HepG2 (cell line): ENCODE data around the gene MIDN. TPM values are rescaled to one million over a fixed set of nuclear protein-coding genes. Genes with fewer than 3 reads are reported as not detected.

Experiments used
- CC2D1A ChIP-seq: sonication (generic); formaldehyde crosslinking; IDR thresholded peaks from 2 replicates; pipeline ENCODE4 v1.8.1; 2023; ENCODE audit warnings: mild to moderate bottlenecking, missing genetic modification reagents
- LCORL ChIP-seq, 2 experiments: fragments of 450-650 bp in 1 of 2; sonication (generic) in 1 of 2; formaldehyde crosslinking in 1 of 2; IDR thresholded peaks; 2 replicates each; pipeline versions ENCODE4 v1.5.0 to v1.6.1; 2017 to 2020; ENCODE audit warnings: antibody characterized with exemption in 1 of 2, missing genetic modification reagents in 1 of 2
- ONECUT2 ChIP-seq: sonication (generic); formaldehyde crosslinking; IDR thresholded peaks from 2 replicates; pipeline ENCODE4 v1.4.0; 2020; ENCODE audit warnings: missing genetic modification reagents
- PAX8 ChIP-seq: sonication (generic); formaldehyde crosslinking; IDR thresholded peaks from 2 replicates; pipeline ENCODE4 v1.8.0; 2022; ENCODE audit warnings: mild to moderate bottlenecking, missing genetic modification reagents, borderline replicate concordance
- PCBP1 ChIP-seq: fragments of 200-400 bp; formaldehyde crosslinking; IDR thresholded peaks from 2 replicates; pipeline ENCODE4 v1.6.1; 2017; ENCODE audit warnings: mild to moderate bottlenecking, low read depth, low read length, borderline replicate concordance
- RCOR2 ChIP-seq: IDR thresholded peaks from 2 replicates; pipeline ENCODE4 v1.6.1; 2016; ENCODE audit warnings: missing biosample characterization, missing genetic modification reagents
- SRF ChIP-seq: IDR thresholded peaks from 2 replicates; pipeline ENCODE4 v1.6.1; 2011; ENCODE audit warnings: mild to moderate bottlenecking, low read depth, low read length, moderate library complexity
- SUZ12 ChIP-seq: fragments of 150-350 bp; IDR thresholded peaks from 2 replicates; pipeline ENCODE4 v1.6.1; 2014; ENCODE audit warnings: low read depth, low read length
- TFDP2 ChIP-seq: sonication (generic); formaldehyde crosslinking; IDR thresholded peaks from 2 replicates; pipeline ENCODE4 v1.4.0; 2020; ENCODE audit warnings: missing genetic modification reagents
- ZNF280D ChIP-seq: sonication (generic); formaldehyde crosslinking; IDR thresholded peaks from 2 replicates; pipeline ENCODE4 v1.5.1; 2020; ENCODE audit warnings: mild to moderate bottlenecking, missing genetic modification reagents
- ZNF343 ChIP-seq: sonication (generic); formaldehyde crosslinking; IDR thresholded peaks from 2 replicates; pipeline ENCODE4 v1.4.0; 2020; ENCODE audit warnings: mild to moderate bottlenecking, missing genetic modification reagents
- ZNF761 ChIP-seq: sonication (generic); formaldehyde crosslinking; conservative IDR thresholded peaks from 2 replicates; pipeline ENCODE4 v1.4.0; 2020; ENCODE audit warnings: mild to moderate bottlenecking, missing genetic modification reagents
- polyA plus RNA-seq, 8 experiments: library from polyadenylated mRNA; depleted of rRNA in 3 of 8; stranded (reverse) in 7 of 8; unstranded in 1 of 8; fragments of >200 nt; fragmentation: Illumina TruSeq in 4 of 8; extraction: Trizol in 4 of 8; gene quantifications; 2 replicates each; pipeline versions ENCODE4 v1.2.1 to v1.2.3, GENCODE V29; 2011 to 2016; ENCODE audit warnings: low read depth in 4 of 8, missing spikeins in 1 of 8, mixed read lengths in 1 of 8; ENCODE audit not compliant: insufficient read depth in 1 of 8
- total RNA-seq, 5 experiments: library from RNA; depleted of rRNA; stranded (reverse); fragments of >200 nt; fragmentation: Illumina TruSeq; extraction: Trizol; gene quantifications; 2 replicates each; pipeline ENCODE4 v1.2.3, GENCODE V29; 2016; ENCODE audit warnings: low read depth in 1 of 5
- TF ChIP-seq, protein P1 (sequence below): sonication (generic); formaldehyde crosslinking; IDR thresholded peaks from 2 replicates; pipeline ENCODE4 v1.4.0; 2020; ENCODE audit warnings: mild to moderate bottlenecking, missing genetic modification reagents
- TF ChIP-seq, protein P2 (sequence below): sonication (generic); formaldehyde crosslinking; IDR thresholded peaks from 2 replicates; pipeline ENCODE4 v1.4.0; 2020; ENCODE audit warnings: missing genetic modification reagents
- TF ChIP-seq, protein P3 (sequence below): sonication (generic); formaldehyde crosslinking; conservative IDR thresholded peaks from 2 replicates; pipeline ENCODE4 v1.8.0; 2022; ENCODE audit warnings: missing genetic modification reagents

MIDN gene
- total and polyA plus RNA-seq, 2 of the 13 experiments (the other 11 are each of a cell fraction or from before 2014, with no cell fraction given): 8.4 to 18.0 TPM

GRCh38 chr19:1240925-1241324 is 7.5 kb upstream of the MIDN start (continued):
- TF ChIP-seq PCBP1 (no peak), SUZ12 (no peak), CC2D1A (CRISPR knock-in tag) (no peak), SRF (no peak), ZNF761 (CRISPR knock-in tag) (0 out of 2 replicates have a peak, but pooled peaks have one; percentile 16), TFDP2 (CRISPR knock-in tag) (no peak), PAX8 (CRISPR knock-in tag) (no peak), ONECUT2 (no peak), RCOR2 (no peak), ZNF343 (0 out of 2 replicates have a peak, but pooled peaks have one; percentile 17), LCORL (IDR thresholded peaks at IDR 0.05) (no peak), LCORL (CRISPR knock-in tag; IDR thresholded peaks at IDR 0.05) (peak; percentile 48; the same call in 1 of the 2 replicates), ZNF280D (CRISPR knock-in tag) (no peak)
- TF ChIP-seq, protein P1, sequence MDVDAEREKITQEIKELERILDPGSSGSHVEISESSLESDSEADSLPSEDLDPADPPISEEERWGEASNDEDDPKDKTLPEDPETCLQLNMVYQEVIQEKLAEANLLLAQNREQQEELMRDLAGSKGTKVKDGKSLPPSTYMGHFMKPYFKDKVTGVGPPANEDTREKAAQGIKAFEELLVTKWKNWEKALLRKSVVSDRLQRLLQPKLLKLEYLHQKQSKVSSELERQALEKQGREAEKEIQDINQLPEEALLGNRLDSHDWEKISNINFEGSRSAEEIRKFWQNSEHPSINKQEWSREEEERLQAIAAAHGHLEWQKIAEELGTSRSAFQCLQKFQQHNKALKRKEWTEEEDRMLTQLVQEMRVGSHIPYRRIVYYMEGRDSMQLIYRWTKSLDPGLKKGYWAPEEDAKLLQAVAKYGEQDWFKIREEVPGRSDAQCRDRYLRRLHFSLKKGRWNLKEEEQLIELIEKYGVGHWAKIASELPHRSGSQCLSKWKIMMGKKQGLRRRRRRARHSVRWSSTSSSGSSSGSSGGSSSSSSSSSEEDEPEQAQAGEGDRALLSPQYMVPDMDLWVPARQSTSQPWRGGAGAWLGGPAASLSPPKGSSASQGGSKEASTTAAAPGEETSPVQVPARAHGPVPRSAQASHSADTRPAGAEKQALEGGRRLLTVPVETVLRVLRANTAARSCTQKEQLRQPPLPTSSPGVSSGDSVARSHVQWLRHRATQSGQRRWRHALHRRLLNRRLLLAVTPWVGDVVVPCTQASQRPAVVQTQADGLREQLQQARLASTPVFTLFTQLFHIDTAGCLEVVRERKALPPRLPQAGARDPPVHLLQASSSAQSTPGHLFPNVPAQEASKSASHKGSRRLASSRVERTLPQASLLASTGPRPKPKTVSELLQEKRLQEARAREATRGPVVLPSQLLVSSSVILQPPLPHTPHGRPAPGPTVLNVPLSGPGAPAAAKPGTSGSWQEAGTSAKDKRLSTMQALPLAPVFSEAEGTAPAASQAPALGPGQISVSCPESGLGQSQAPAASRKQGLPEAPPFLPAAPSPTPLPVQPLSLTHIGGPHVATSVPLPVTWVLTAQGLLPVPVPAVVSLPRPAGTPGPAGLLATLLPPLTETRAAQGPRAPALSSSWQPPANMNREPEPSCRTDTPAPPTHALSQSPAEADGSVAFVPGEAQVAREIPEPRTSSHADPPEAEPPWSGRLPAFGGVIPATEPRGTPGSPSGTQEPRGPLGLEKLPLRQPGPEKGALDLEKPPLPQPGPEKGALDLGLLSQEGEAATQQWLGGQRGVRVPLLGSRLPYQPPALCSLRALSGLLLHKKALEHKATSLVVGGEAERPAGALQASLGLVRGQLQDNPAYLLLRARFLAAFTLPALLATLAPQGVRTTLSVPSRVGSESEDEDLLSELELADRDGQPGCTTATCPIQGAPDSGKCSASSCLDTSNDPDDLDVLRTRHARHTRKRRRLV (CRISPR knock-in tag): no peak
- TF ChIP-seq, protein P2, sequence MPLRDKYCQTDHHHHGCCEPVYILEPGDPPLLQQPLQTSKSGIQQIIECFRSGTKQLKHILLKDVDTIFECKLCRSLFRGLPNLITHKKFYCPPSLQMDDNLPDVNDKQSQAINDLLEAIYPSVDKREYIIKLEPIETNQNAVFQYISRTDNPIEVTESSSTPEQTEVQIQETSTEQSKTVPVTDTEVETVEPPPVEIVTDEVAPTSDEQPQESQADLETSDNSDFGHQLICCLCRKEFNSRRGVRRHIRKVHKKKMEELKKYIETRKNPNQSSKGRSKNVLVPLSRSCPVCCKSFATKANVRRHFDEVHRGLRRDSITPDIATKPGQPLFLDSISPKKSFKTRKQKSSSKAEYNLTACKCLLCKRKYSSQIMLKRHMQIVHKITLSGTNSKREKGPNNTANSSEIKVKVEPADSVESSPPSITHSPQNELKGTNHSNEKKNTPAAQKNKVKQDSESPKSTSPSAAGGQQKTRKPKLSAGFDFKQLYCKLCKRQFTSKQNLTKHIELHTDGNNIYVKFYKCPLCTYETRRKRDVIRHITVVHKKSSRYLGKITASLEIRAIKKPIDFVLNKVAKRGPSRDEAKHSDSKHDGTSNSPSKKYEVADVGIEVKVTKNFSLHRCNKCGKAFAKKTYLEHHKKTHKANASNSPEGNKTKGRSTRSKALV (CRISPR knock-in tag): no peak
- TF ChIP-seq, protein P3, sequence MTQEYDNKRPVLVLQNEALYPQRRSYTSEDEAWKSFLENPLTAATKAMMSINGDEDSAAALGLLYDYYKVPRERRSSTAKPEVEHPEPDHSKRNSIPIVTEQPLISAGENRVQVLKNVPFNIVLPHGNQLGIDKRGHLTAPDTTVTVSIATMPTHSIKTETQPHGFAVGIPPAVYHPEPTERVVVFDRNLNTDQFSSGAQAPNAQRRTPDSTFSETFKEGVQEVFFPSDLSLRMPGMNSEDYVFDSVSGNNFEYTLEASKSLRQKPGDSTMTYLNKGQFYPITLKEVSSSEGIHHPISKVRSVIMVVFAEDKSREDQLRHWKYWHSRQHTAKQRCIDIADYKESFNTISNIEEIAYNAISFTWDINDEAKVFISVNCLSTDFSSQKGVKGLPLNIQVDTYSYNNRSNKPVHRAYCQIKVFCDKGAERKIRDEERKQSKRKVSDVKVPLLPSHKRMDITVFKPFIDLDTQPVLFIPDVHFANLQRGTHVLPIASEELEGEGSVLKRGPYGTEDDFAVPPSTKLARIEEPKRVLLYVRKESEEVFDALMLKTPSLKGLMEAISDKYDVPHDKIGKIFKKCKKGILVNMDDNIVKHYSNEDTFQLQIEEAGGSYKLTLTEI (CRISPR knock-in tag): no peak
